GM12872 (cell line): ENCODE measurements around the gene WIPF1.

Source experiments
- TF ChIP-seq, protein P1 (sequence below): IDR thresholded peaks from 3 replicates; pipeline ENCODE4 v1.5.1; 2011; ENCODE audit warnings: low read depth, mild to moderate bottlenecking, low read length, moderate library complexity; ENCODE audit not compliant: insufficient read depth

WIPF1 gene

GRCh38 chr2:174527959-174528358, 69.6 kb downstream of the WIPF1 start:
- TF ChIP-seq, protein P1, sequence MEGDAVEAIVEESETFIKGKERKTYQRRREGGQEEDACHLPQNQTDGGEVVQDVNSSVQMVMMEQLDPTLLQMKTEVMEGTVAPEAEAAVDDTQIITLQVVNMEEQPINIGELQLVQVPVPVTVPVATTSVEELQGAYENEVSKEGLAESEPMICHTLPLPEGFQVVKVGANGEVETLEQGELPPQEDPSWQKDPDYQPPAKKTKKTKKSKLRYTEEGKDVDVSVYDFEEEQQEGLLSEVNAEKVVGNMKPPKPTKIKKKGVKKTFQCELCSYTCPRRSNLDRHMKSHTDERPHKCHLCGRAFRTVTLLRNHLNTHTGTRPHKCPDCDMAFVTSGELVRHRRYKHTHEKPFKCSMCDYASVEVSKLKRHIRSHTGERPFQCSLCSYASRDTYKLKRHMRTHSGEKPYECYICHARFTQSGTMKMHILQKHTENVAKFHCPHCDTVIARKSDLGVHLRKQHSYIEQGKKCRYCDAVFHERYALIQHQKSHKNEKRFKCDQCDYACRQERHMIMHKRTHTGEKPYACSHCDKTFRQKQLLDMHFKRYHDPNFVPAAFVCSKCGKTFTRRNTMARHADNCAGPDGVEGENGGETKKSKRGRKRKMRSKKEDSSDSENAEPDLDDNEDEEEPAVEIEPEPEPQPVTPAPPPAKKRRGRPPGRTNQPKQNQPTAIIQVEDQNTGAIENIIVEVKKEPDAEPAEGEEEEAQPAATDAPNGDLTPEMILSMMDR: no peak

GRCh38 chr2:174527101-174527721, 70.4 kb downstream of the WIPF1 start:
- TF ChIP-seq, protein P1: no peak

DNA sequence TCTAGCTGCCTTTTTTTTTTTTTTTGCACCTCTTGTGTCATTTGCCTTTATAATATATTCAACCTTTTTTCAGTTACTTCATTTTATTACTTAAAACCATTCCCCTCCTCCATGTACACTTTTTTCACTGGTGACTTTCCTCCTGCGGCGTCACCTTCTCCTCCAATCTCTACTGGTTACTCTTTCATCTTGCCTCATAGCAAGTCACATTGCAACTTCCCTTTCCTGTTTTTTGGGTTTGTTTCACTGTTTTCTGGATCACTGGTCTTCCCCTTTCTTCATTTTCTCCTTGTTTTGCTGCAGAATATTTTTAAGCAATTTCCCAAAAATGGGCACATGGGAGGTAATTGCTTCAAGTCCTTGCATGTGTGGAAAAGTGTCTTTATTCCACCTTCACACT, 73.1 kb downstream of the WIPF1 start:
- TF ChIP-seq, protein P1: no peak

DNA sequence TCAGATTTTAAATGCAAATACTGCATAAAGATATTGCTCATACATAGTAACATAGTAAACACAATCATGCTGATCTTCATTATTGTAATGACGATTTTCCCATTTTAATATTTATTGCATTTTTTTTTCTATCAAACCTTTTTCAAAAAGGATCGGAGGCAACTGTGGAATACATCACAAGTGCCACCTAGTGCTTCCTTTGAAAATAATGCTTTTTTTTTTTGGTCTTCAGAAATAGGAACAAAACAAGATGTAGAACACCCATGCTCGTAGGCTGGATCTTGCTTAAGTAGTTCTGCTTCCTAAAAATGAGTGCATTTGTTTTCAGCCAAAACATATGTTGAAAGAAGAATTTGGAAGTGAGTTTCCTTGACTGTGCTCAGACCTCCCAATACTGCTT, 75.1 kb downstream of the WIPF1 start:
- TF ChIP-seq, protein P1: no peak

DNA sequence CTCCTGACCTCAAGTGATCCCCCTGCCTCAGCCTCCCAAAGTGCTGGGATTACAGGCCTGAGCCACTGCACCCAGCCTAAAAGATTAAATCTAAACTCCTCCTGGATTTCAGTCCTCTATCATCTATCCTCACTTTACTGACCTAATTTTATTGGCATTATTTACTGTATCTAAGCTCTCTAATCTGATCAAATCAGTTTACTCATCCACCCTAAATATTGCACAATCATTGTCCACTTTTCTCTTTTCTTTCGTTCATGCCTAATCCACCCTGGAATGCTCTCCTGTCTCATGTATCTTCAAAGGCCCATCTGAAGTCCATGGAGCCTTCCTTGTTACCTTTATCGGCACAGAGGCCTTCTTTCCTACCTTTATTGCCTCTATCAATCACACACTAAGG, 79.2 kb downstream of the WIPF1 start:
- TF ChIP-seq, protein P1: no peak

DNA sequence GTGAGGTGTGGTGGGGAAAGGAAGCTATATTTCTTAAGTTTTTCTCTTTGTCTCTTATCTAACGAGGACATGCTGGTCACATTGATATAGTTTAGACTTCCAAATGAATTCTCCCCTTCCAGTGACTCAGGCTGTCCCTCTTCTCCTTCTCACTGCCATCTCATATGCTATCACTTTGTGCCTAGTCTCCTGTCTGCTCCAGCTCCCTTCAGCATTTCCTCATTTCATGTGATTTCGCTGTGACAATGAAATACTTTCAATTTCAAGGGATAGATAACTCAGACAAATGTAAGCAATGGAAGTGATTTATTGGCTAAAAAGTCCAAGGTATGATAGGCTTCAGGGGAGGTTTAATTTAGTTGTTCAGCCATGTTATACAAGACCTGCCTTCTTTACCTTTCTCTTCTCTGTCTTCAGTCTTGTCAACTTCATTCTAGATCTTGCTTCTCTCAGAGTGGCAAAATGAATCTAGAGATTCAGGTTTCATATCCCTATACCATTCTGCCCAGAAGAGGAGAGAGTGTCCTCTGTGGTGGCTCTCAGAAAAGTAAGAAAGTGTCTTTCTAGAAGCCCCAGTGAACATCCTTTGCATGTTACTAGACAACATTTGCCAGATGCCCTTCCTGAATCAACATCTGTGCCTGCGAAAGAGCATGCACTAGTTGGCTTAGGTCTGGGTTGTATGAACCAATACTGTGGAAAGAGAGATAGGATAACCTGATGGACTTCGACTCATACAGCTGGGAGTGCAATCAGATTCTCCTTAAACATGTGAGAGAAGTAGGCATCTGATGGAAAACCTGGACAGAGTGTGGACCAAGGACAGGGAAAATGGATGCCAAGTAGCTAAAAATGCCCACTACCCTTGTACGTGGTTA, 80.9 kb downstream of the WIPF1 start:
- TF ChIP-seq, protein P1: no peak

GRCh38 chr2:174512345-174512744, 85.3 kb downstream of the WIPF1 start:
- TF ChIP-seq, protein P1: no peak
